HepG2 (cell line): ENCODE data around the gene USP7. TPM values are rescaled to one million over a fixed set of nuclear protein-coding genes. Genes with fewer than 3 reads are reported as not detected.

Experiments
- EHMT2 ChIP-seq: fragments of 200-600 bp; sonication (generic); IDR thresholded peaks from 2 replicates; pipeline ENCODE4 v1.7.0; 2017; ENCODE audit warnings: antibody characterized with exemption, low read depth, low read length, borderline replicate concordance
- ESRRA ChIP-seq: sonication (generic); formaldehyde crosslinking; IDR thresholded peaks from 2 replicates; pipeline ENCODE4 v1.5.1; 2020; ENCODE audit warnings: mild to moderate bottlenecking, low read depth, missing genetic modification reagents
- GATAD2A ChIP-seq: IDR thresholded peaks from 2 replicates; pipeline ENCODE4 v1.6.1; 2016
- HDAC6 ChIP-seq: fragments of 200-600 bp; sonication (generic); IDR thresholded peaks from 2 replicates; pipeline ENCODE4 v1.7.0; 2017; ENCODE audit warnings: mild to moderate bottlenecking, antibody characterized with exemption, low read length, low read depth
- HNRNPLL ChIP-seq: fragments of 200-400 bp; formaldehyde crosslinking; IDR thresholded peaks from 2 replicates; pipeline ENCODE4 v1.6.1; 2017; ENCODE audit warnings: mild to moderate bottlenecking, low read depth, low read length; ENCODE audit not compliant: poor library complexity, severe bottlenecking
- HOXA9 ChIP-seq: sonication (generic); formaldehyde crosslinking; IDR thresholded peaks from 2 replicates; pipeline ENCODE4 v1.8.1; 2022; ENCODE audit warnings: missing genetic modification reagents, mild to moderate bottlenecking, moderate library complexity, borderline replicate concordance
- KLF11 ChIP-seq: IDR thresholded peaks from 2 replicates; pipeline ENCODE4 v1.6.1; 2016; ENCODE audit warnings: missing compliant biosample characterization
- KLF15 ChIP-seq: sonication (generic); formaldehyde crosslinking; IDR thresholded peaks from 2 replicates; pipeline ENCODE4 v1.8.1; 2023; ENCODE audit warnings: borderline replicate concordance, mild to moderate bottlenecking, inconsistent platforms, missing genetic modification reagents, mixed read lengths
- MTF2 ChIP-seq: sonication (generic); formaldehyde crosslinking; IDR thresholded peaks from 2 replicates; pipeline ENCODE4 v1.5.0; 2020; ENCODE audit warnings: missing genetic modification reagents, borderline replicate concordance
- NFKBIZ ChIP-seq: IDR thresholded peaks from 2 replicates; pipeline ENCODE4 v1.6.1; 2018; ENCODE audit warnings: missing genetic modification reagents, missing compliant biosample characterization
- POLR2AphosphoS2 ChIP-seq: IDR thresholded peaks from 2 replicates; pipeline ENCODE4 v1.6.1; 2011; ENCODE audit warnings: low read depth, low read length, improper control_type of control experiment
- ZFX ChIP-seq: sonication (generic); formaldehyde crosslinking; IDR thresholded peaks from 2 replicates; pipeline ENCODE4 v1.4.0; 2020; ENCODE audit warnings: mild to moderate bottlenecking, low read depth, missing genetic modification reagents, moderate library complexity
- ZNF430 ChIP-seq: sonication (generic); formaldehyde crosslinking; IDR thresholded peaks from 2 replicates; pipeline ENCODE4 v1.9.0; 2021; ENCODE audit warnings: mild to moderate bottlenecking, missing genetic modification reagents
- ZNF703 ChIP-seq: sonication (generic); formaldehyde crosslinking; IDR thresholded peaks from 2 replicates; pipeline ENCODE4 v1.5.1; 2020; ENCODE audit warnings: missing genetic modification reagents, mild to moderate bottlenecking, moderate library complexity, borderline replicate concordance
- polyA plus RNA-seq, 8 experiments: library from polyadenylated mRNA; depleted of rRNA in 3 of 8; stranded (reverse) in 7 of 8; unstranded in 1 of 8; fragments of >200 nt; fragmentation: Illumina TruSeq in 4 of 8; extraction: Trizol in 4 of 8; gene quantifications; 2 replicates each; pipeline versions ENCODE4 v1.2.1 to v1.2.3, GENCODE V29; 2011 to 2016; ENCODE audit warnings: low read depth in 4 of 8, missing spikeins in 1 of 8, mixed read lengths in 1 of 8; ENCODE audit not compliant: insufficient read depth in 1 of 8
- total RNA-seq, 5 experiments: library from RNA; depleted of rRNA; stranded (reverse); fragments of >200 nt; fragmentation: Illumina TruSeq; extraction: Trizol; gene quantifications; 2 replicates each; pipeline ENCODE4 v1.2.3, GENCODE V29; 2016; ENCODE audit warnings: low read depth in 1 of 5
- TF ChIP-seq, protein P1 (sequence below): sonication (generic); formaldehyde crosslinking; conservative IDR thresholded peaks from 2 replicates; pipeline ENCODE4 v1.4.0; 2020; ENCODE audit warnings: mild to moderate bottlenecking, missing genetic modification reagents, moderate library complexity
- TF ChIP-seq, protein P2 (sequence below): sonication (generic); formaldehyde crosslinking; IDR thresholded peaks from 2 replicates; pipeline ENCODE4 v1.5.1; 2020; ENCODE audit warnings: mild to moderate bottlenecking, missing genetic modification reagents, moderate library complexity
- TF ChIP-seq, protein P3 (sequence below): sonication (generic); formaldehyde crosslinking; conservative IDR thresholded peaks from 2 replicates; pipeline ENCODE4 v1.4.0; 2020; ENCODE audit warnings: missing genetic modification reagents
- TF ChIP-seq, protein P4 (sequence below): sonication (generic); formaldehyde crosslinking; IDR thresholded peaks from 2 replicates; pipeline ENCODE4 v1.8.0; 2022; ENCODE audit warnings: mild to moderate bottlenecking, missing genetic modification reagents, moderate library complexity

Gene USP7
- total and polyA plus RNA-seq, 2 of the 13 experiments (the other 11 are each of a cell fraction or from before 2014, with no cell fraction given) = 52.5 to 173 TPM

DNA sequence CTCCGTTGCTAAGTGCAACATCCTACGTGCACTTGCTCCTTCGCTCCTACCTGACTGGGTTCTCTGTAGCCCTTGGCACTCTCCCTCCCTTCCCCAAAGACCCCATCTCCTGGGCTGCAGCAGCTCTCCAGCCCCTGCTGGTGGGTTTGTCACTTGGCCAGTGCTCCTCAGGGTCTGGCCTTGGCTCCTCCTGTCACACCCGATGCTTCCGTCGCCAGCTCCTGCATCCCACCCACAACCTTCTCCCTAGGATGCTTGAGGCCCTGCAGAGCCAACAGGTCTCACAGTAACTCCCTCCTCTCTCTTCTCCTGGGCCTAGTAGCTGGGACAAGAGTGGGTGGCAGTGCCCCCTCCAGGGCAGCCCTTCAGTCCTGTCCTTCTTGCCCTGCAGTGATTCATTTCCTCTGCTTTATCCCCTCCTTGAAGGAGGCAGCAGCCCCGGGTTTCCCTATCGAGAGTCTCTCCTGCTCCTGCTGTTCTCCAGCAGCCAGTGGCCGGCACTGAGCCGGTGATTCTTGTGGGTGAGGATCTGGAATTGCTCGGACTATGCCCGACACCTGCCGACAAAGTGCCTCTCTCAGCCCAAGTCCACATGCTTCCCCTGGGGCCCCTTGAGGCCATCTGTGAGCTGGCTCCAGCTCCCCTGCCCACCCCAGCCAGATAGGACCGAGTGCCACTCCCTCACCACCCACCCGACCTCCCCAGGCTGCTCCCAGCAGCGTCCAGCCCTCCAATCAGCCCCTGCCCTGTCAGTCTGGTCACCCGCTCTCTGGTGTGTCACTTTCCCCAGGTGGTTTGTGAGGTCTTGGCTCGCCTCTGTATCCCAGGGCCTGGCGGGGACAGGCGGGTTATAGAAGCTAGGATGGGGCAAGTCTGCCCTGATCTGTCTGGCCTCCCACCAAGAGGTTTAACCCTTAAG is 77.8 kb downstream of the USP7 start (continued):
- TF ChIP-seq MTF2 (CRISPR knock-in tag) (0 out of 2 replicates have a peak, but pooled peaks have one; percentile 19), ESRRA (CRISPR knock-in tag) (0 out of 2 replicates have a peak, but pooled peaks have one; percentile 43), HNRNPLL (peak; percentile 83), KLF11 (CRISPR knock-in tag) (0 out of 2 replicates have a peak, but pooled peaks have one; percentile 35), HOXA9 (CRISPR knock-in tag) (no peak), ZNF430 (CRISPR knock-in tag) (peak; percentile 81), NFKBIZ (CRISPR knock-in tag) (no peak), ZFX (CRISPR knock-in tag) (peak; percentile 46), HDAC6 (no peak), POLR2AphosphoS2 (peak; percentile 23; the same call in 1 of the 2 replicates), KLF15 (CRISPR knock-in tag) (0 out of 2 replicates have a peak, but pooled peaks have one; percentile 9), EHMT2 (no peak), GATAD2A (CRISPR knock-in tag) (0 out of 2 replicates have a peak, but pooled peaks have one; percentile 39), ZNF703 (peak; percentile 82; the same call in 1 of the 2 replicates)
- TF ChIP-seq, protein P1, sequence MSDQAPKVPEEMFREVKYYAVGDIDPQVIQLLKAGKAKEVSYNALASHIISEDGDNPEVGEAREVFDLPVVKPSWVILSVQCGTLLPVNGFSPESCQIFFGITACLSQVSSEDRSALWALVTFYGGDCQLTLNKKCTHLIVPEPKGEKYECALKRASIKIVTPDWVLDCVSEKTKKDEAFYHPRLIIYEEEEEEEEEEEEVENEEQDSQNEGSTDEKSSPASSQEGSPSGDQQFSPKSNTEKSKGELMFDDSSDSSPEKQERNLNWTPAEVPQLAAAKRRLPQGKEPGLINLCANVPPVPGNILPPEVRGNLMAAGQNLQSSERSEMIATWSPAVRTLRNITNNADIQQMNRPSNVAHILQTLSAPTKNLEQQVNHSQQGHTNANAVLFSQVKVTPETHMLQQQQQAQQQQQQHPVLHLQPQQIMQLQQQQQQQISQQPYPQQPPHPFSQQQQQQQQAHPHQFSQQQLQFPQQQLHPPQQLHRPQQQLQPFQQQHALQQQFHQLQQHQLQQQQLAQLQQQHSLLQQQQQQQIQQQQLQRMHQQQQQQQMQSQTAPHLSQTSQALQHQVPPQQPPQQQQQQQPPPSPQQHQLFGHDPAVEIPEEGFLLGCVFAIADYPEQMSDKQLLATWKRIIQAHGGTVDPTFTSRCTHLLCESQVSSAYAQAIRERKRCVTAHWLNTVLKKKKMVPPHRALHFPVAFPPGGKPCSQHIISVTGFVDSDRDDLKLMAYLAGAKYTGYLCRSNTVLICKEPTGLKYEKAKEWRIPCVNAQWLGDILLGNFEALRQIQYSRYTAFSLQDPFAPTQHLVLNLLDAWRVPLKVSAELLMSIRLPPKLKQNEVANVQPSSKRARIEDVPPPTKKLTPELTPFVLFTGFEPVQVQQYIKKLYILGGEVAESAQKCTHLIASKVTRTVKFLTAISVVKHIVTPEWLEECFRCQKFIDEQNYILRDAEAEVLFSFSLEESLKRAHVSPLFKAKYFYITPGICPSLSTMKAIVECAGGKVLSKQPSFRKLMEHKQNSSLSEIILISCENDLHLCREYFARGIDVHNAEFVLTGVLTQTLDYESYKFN = peak; percentile 25; the same call in 1 of the 2 replicates
- TF ChIP-seq, protein P2, sequence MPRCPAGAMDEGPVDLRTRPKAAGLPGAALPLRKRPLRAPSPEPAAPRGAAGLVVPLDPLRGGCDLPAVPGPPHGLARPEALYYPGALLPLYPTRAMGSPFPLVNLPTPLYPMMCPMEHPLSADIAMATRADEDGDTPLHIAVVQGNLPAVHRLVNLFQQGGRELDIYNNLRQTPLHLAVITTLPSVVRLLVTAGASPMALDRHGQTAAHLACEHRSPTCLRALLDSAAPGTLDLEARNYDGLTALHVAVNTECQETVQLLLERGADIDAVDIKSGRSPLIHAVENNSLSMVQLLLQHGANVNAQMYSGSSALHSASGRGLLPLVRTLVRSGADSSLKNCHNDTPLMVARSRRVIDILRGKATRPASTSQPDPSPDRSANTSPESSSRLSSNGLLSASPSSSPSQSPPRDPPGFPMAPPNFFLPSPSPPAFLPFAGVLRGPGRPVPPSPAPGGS (CRISPR knock-in tag) = peak; percentile 66; the same call in 1 of the 2 replicates
- TF ChIP-seq, protein P3, sequence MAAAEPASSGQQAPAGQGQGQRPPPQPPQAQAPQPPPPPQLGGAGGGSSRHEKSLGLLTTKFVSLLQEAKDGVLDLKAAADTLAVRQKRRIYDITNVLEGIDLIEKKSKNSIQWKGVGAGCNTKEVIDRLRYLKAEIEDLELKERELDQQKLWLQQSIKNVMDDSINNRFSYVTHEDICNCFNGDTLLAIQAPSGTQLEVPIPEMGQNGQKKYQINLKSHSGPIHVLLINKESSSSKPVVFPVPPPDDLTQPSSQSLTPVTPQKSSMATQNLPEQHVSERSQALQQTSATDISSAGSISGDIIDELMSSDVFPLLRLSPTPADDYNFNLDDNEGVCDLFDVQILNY = no peak
- TF ChIP-seq, protein P4, sequence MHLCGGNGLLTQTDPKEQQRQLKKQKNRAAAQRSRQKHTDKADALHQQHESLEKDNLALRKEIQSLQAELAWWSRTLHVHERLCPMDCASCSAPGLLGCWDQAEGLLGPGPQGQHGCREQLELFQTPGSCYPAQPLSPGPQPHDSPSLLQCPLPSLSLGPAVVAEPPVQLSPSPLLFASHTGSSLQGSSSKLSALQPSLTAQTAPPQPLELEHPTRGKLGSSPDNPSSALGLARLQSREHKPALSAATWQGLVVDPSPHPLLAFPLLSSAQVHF (CRISPR knock-in tag) = no peak
